Keratinocyte (primary cell): Measurements from ENCODE around the gene COL6A2. TPM values are rescaled to one million over a fixed set of nuclear protein-coding genes. Genes with fewer than 3 reads are reported as not detected.
A peak's percentile ranks its signal among the peaks of the same experiment; 100 is the strongest.

ENCODE experiments used
- DNase-seq: peaks from one replicate; pipeline ENCODE4 v3.0.0-alpha.2; 2011; ENCODE audit warnings: low read depth, missing footprints, low spot score
- FAIRE-seq: peaks from 2 replicates; lab custom pipeline; 2011; peaks lifted over from hg19 to GRCh38; lab: Jason Lieb, UNC
- H2AFZ ChIP-seq: 2 replicates; pipeline ENCODE4 v1.6.0; 2012; ENCODE audit warnings: low read length, control low read depth, inconsistent platforms; ENCODE audit not compliant: control insufficient read depth
- H3K27ac ChIP-seq: 2 replicates; pipeline ENCODE4 v1.5.1; 2011; ENCODE audit warnings: low read length; ENCODE audit not compliant: control insufficient read depth, insufficient read depth
- H3K27me3 ChIP-seq: 3 replicates; pipeline ENCODE4 v1.6.0; 2011; ENCODE audit warnings: low read length; ENCODE audit not compliant: control insufficient read depth, insufficient read depth; ENCODE audit errors: extremely low read depth
- H3K36me3 ChIP-seq, 2 experiments: 2 replicates in 1 of 2; 3 replicates in 1 of 2; pipeline ENCODE4 v1.5.1; 2011; ENCODE audit warnings: low read length in 2 of 2, mild to moderate bottlenecking in 1 of 2; ENCODE audit not compliant: control insufficient read depth in 2 of 2, insufficient read depth in 2 of 2; ENCODE audit errors: extremely low read depth in 1 of 2
- H3K4me1 ChIP-seq: 3 replicates; pipeline ENCODE4 v1.5.1; 2011; ENCODE audit warnings: low read length; ENCODE audit not compliant: control insufficient read depth, insufficient read depth; ENCODE audit errors: extremely low read depth
- H3K4me2 ChIP-seq: 3 replicates; pipeline ENCODE4 v1.6.0; 2011; ENCODE audit warnings: low read depth, low read length; ENCODE audit not compliant: control insufficient read depth, insufficient read depth; ENCODE audit errors: extremely low read depth
- H3K4me3 ChIP-seq, 3 experiments: fragments of 200-600 bp in 1 of 3; sonication (generic) in 1 of 3; 2 replicates in 2 of 3; 3 replicates in 1 of 3; pipeline ENCODE4 v1.5.1; 2011 to 2016; ENCODE audit warnings: low read length in 3 of 3, mild to moderate bottlenecking in 3 of 3, control low read depth in 2 of 3, inconsistent platforms in 1 of 3, low read depth in 1 of 3, mixed read lengths in 1 of 3, mixed run types in 1 of 3, moderate library complexity in 1 of 3; ENCODE audit not compliant: control insufficient read depth in 2 of 3, insufficient read depth in 2 of 3; ENCODE audit errors: extremely low read depth in 1 of 3
- H3K79me2 ChIP-seq: 2 replicates; pipeline ENCODE4 v1.6.0; 2012; ENCODE audit warnings: low read length; ENCODE audit not compliant: control insufficient read depth, insufficient read depth
- H3K9ac ChIP-seq: 3 replicates; pipeline ENCODE4 v1.6.0; 2011; ENCODE audit warnings: low read length; ENCODE audit not compliant: control insufficient read depth, insufficient read depth; ENCODE audit errors: extremely low read depth
- H3K9me1 ChIP-seq: 3 replicates; pipeline ENCODE4 v1.6.0; 2011; ENCODE audit warnings: low read length; ENCODE audit not compliant: control insufficient read depth, insufficient read depth; ENCODE audit errors: extremely low read depth
- H3K9me3 ChIP-seq: 2 replicates; pipeline ENCODE4 v1.5.1; 2012; ENCODE audit warnings: low read depth, low read length; ENCODE audit not compliant: control insufficient read depth
- H4K20me1 ChIP-seq: 3 replicates; pipeline ENCODE4 v1.6.0; 2011; ENCODE audit warnings: low read length; ENCODE audit not compliant: control insufficient read depth, insufficient read depth; ENCODE audit errors: extremely low read depth
- EZH2 ChIP-seq: IDR thresholded peaks from one replicate; pipeline ENCODE4 v1.6.1; 2012; ENCODE audit warnings: inconsistent platforms, mild to moderate bottlenecking, low read length, moderate library complexity
- dilution Hi-C: fragments of 300-500 bp; cut with MboI; formaldehyde crosslinking; loops from one replicate; pipeline ENCODE4 v1.7.0; 2020; ENCODE audit warnings: low sequenced_read_pairs; ENCODE audit not compliant: extremely low pct_ligation_motif_present
- polyA plus RNA-seq, 5 experiments: library from polyadenylated mRNA; depleted of rRNA in 3 of 5; stranded (reverse) in 3 of 5; stranded (forward) in 1 of 5; unstranded in 1 of 5; fragments of >200 nt; gene quantifications; 1 replicate in 1 of 5; 2 replicates in 3 of 5; 3 replicates in 1 of 5; pipeline versions ENCODE4 v1.2.1 to v1.2.3, GENCODE V29; 2011 to 2012; ENCODE audit warnings: missing spikeins in 2 of 5, low read depth in 1 of 5, low replicate concordance in 1 of 5
- TF ChIP-seq, protein P1 (sequence below), 3 experiments: IDR thresholded peaks in 1 of 3; conservative IDR thresholded peaks in 1 of 3; optimal IDR thresholded peaks in 1 of 3; 2 replicates in 2 of 3; 3 replicates in 1 of 3; pipeline versions ENCODE3 to v1.5.1; 2011; ENCODE audit warnings: low read length in 3 of 3, mild to moderate bottlenecking in 3 of 3, moderate library complexity in 2 of 3, control low read depth in 1 of 3, inconsistent platforms in 1 of 3; ENCODE audit not compliant: insufficient read depth in 2 of 3; ENCODE audit errors: extremely low read depth in 1 of 3

The COL6A2 gene
- polyA plus RNA-seq, 1 donor (not counting 4 experiments of a cell fraction or from before 2014, with no cell fraction given): 0.03 TPM

DNA sequence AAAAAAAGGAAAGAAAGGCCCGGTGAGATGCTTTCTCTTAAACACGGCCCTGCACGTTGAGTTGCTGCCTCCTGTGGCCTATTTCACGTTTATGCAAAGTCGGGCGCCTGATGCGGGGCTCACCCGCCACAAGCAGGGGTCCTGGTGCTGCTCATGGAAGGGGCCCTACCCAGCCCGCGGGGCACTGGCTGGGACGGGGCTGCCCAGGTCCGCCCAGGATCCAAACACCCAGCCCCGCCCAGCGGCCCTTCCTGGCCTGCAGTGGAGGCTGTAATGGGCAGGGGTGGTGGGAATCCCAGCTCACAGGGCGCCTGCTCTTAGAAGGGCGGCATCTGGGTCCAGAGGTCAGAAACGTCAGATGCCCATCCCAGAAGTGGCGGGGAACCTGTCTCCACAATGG is 1.6 kb downstream of the COL6A2 start:
- TF ChIP-seq, protein P1, sequence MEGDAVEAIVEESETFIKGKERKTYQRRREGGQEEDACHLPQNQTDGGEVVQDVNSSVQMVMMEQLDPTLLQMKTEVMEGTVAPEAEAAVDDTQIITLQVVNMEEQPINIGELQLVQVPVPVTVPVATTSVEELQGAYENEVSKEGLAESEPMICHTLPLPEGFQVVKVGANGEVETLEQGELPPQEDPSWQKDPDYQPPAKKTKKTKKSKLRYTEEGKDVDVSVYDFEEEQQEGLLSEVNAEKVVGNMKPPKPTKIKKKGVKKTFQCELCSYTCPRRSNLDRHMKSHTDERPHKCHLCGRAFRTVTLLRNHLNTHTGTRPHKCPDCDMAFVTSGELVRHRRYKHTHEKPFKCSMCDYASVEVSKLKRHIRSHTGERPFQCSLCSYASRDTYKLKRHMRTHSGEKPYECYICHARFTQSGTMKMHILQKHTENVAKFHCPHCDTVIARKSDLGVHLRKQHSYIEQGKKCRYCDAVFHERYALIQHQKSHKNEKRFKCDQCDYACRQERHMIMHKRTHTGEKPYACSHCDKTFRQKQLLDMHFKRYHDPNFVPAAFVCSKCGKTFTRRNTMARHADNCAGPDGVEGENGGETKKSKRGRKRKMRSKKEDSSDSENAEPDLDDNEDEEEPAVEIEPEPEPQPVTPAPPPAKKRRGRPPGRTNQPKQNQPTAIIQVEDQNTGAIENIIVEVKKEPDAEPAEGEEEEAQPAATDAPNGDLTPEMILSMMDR (optimal IDR thresholded peaks at IDR 0.05 in 1 of 3, IDR thresholded peaks at IDR 0.05 in 1 of 3, conservative IDR thresholded peaks at IDR 0.05 in 1 of 3; ENCODE audit: extremely low read depth in 1 of 3, insufficient read depth in 2 of 3, low read length in 3 of 3): peak in 1 of 3 experiments; percentile 1
- peak; percentile 74 for TF ChIP-seq EZH2
- no peak overlapping the region for H3K27ac ChIP-seq
- dilution Hi-C loops: no loop called here
- DNase-seq (no peak), FAIRE-seq (no peak)
- H3K36me3 ChIP-seq: no peaks in the 10 kb centered on the region
- peaks cover 43% of the 10 kb centered on the region for H3K27me3 ChIP-seq
- no peaks in the 10 kb centered on the region for H4K20me1 ChIP-seq
- H3K4me1 ChIP-seq: no peaks in the 10 kb centered on the region
- no peak overlapping the region for H2AFZ ChIP-seq
- no peaks in the 10 kb centered on the region for H3K9me1 ChIP-seq
- no peaks in the 10 kb centered on the region for H3K79me2 ChIP-seq
- no peaks in the 10 kb centered on the region for H3K9me3 ChIP-seq
- no peak overlapping the region for H3K9ac ChIP-seq
- H3K4me3 ChIP-seq: no peak overlapping the region
- H3K4me2 ChIP-seq: no peak overlapping the region

DNA sequence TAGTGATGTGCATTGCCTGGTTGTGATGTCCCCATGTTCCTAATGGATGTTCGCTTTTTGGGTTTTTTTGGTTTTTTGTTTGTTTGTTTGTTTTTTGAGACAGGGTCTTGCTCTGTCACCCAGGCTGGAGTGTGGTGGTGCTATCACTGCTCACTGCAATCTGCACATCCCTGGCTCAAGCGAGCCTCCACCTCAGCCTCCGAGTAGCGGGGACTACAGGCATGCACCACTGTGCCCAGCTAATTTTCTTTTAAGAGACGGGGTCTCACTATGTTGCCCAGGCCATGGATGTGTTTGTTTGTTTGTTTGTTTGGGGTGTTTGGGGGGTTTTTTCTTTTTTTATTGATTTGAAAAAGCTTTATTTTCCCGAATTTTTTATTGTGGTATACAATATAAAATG is 2.1 kb downstream of the COL6A2 start:
- H4K20me1 ChIP-seq: no peaks in the 10 kb centered on the region
- DNase-seq: no peak
- no peak overlapping the region for H3K9ac ChIP-seq

More for the DNA sequence above, 2.1 kb downstream of the COL6A2 start:
- no peak for TF ChIP-seq EZH2
- TF ChIP-seq, protein P1 (optimal IDR thresholded peaks at IDR 0.05 in 1 of 3, IDR thresholded peaks at IDR 0.05 in 1 of 3, conservative IDR thresholded peaks at IDR 0.05 in 1 of 3; ENCODE audit: extremely low read depth in 1 of 3, insufficient read depth in 2 of 3, low read length in 3 of 3): no peak
- no peaks in the 10 kb centered on the region for H3K9me1 ChIP-seq
- no peak overlapping the region for H3K4me2 ChIP-seq
- H2AFZ ChIP-seq: no peak overlapping the region
- no peaks in the 10 kb centered on the region for H3K79me2 ChIP-seq
- no peak for FAIRE-seq
- no peaks in the 10 kb centered on the region for H3K4me1 ChIP-seq
- no peaks in the 10 kb centered on the region for H3K36me3 ChIP-seq
- H3K27me3 ChIP-seq: peaks cover 43% of the 10 kb centered on the region
- dilution Hi-C loops: no loop called here
- no peak overlapping the region for H3K4me3 ChIP-seq
- H3K27ac ChIP-seq: no peak overlapping the region
- no peaks in the 10 kb centered on the region for H3K9me3 ChIP-seq
